Fibroblast of pulmonary artery (primary cell): Measurements from ENCODE around the gene ETV3L.
"Not testable (repeated sequence)": the region's sequence is repeated elsewhere in the genome, so short reads cannot be mapped to it uniquely, and the experiment has no call there.

Experiments
- DNase-seq: peaks from one replicate; pipeline ENCODE4 v3.0.0-alpha.2; 2010; ENCODE audit warnings: low read depth
- H3K4me3 ChIP-seq: replicated peaks from 2 replicates; pipeline ENCODE4 v1.5.1; 2011; ENCODE audit warnings: low read depth, mild to moderate bottlenecking, control low read depth, low read length, moderate library complexity
- CTCF ChIP-seq: IDR thresholded peaks from 2 replicates; pipeline ENCODE4 v1.5.1; 2011; ENCODE audit warnings: mild to moderate bottlenecking, control low read depth, low read length, inconsistent platforms; ENCODE audit errors: missing control alignments

ETV3L gene

GRCh38 chr1:157084720-157085119, 14.9 kb downstream of the ETV3L start:
- no peak overlapping the region for H3K4me3 ChIP-seq
- DNase-seq = no peak
- no peak for TF ChIP-seq CTCF

- DNase-seq = no peak
- H3K4me3 ChIP-seq = no peak overlapping the region
- TF ChIP-seq CTCF = no peak
These were observed 17.9 kb downstream of the ETV3L start for GRCh38 chr1:157081707-157082106.

GRCh38 chr1:157080714-157081113, 18.9 kb downstream of the ETV3L start:
- TF ChIP-seq CTCF = no peak
- no peak overlapping the region for H3K4me3 ChIP-seq
- no peak for DNase-seq

- no peak overlapping the region for H3K4me3 ChIP-seq
- DNase-seq = no peak
These were observed 22.2 kb downstream of the ETV3L start for GRCh38 chr1:157077394-157077793.

GRCh38 chr1:157073944-157074685, 25.5 kb downstream of the ETV3L start:
- TF ChIP-seq CTCF = peak; percentile 65
- H3K4me3 ChIP-seq = no peak overlapping the region
- DNase-seq = peak; percentile 82

More at GRCh38 chr1:157077394-157077793, 22.2 kb downstream of the ETV3L start:
- TF ChIP-seq CTCF = no peak

GRCh38 chr1:157069601-157070000, 30.0 kb downstream of the ETV3L start:
- no peak for TF ChIP-seq CTCF
- H3K4me3 ChIP-seq = no peak overlapping the region
- no peak for DNase-seq

- H3K4me3 ChIP-seq, DNase-seq: not testable (repeated sequence)
These were observed 40.4 kb downstream of the ETV3L start for GRCh38 chr1:157059241-157059640.
